ENCODE results near the gene LSM14A.
"Not testable (repeated sequence)": the region's sequence is repeated elsewhere in the genome, so short reads cannot be mapped to it uniquely, and the experiment has no call there.

Gene LSM14A

GRCh38 chr19:34232566-34233481 lies 60.5 kb downstream of the LSM14A start:
- DNase-seq, result no peak

GRCh38 chr19:34235425-34235940 lies 63.2 kb downstream of the LSM14A start:
- no peak for DNase-seq

- DNase-seq, result no peak
Measured at GRCh38 chr19:34236035-34236987, 64.0 kb downstream of the LSM14A start.

GRCh38 chr19:34237283-34237682 lies 65.0 kb downstream of the LSM14A start:
- DNase-seq, result no peak

- DNase-seq, result no peak
Measured at GRCh38 chr19:34237939-34238338, 65.6 kb downstream of the LSM14A start.

GRCh38 chr19:34241513-34242337 lies 69.4 kb downstream of the LSM14A start:
- DNase-seq, result no peak

GRCh38 chr19:34243138-34243875 lies 71.0 kb downstream of the LSM14A start:
- DNase-seq, result not testable (repeated sequence)

GRCh38 chr19:34243876-34244578 lies 71.7 kb downstream of the LSM14A start:
- no peak for DNase-seq

- DNase-seq, result no peak
Measured at GRCh38 chr19:34244611-34245299, 72.5 kb downstream of the LSM14A start.

GRCh38 chr19:34246340-34246739 lies 74.0 kb downstream of the LSM14A start:
- DNase-seq, result no peak

GRCh38 chr19:34248941-34249340 lies 76.6 kb downstream of the LSM14A start:
- DNase-seq, result no peak

GRCh38 chr19:34253167-34253566 lies 80.9 kb downstream of the LSM14A start:
- not testable (repeated sequence) for DNase-seq

GRCh38 chr19:34253681-34254045 lies 81.4 kb downstream of the LSM14A start:
- not testable (repeated sequence) for DNase-seq

- no peak for DNase-seq
Measured at GRCh38 chr19:34254046-34254697, 81.9 kb downstream of the LSM14A start, which contains the start of gene GARRE1. Gene GARRE1 (plus strand): TSS chr19:34254554. CDS start chr19:34300474, 45,920 bp downstream.

- DNase-seq, result no peak
Measured at GRCh38 chr19:34254698-34255432, 82.6 kb downstream of the LSM14A start.

- DNase-seq, result no peak
Measured at GRCh38 chr19:34255546-34255945, 83.2 kb downstream of the LSM14A start.

GRCh38 chr19:34256835-34257558 lies 84.7 kb downstream of the LSM14A start:
- no peak for DNase-seq

- no peak for DNase-seq
Measured at GRCh38 chr19:34257559-34257924, 85.2 kb downstream of the LSM14A start.

All from GF-D8 (cell line).